Measurements from ENCODE around the gene ACYP1.
A peak's percentile ranks its signal among the peaks of the same experiment; 100 is the strongest.
"Not testable (repeated sequence)": the region's sequence is repeated elsewhere in the genome, so short reads cannot be mapped to it uniquely, and the experiment has no call there.

The ACYP1 gene

GRCh38 chr14:75067765-75068164 lies 3.9 kb upstream of the ACYP1 start:
- DNase-seq: not testable (repeated sequence)

DNA sequence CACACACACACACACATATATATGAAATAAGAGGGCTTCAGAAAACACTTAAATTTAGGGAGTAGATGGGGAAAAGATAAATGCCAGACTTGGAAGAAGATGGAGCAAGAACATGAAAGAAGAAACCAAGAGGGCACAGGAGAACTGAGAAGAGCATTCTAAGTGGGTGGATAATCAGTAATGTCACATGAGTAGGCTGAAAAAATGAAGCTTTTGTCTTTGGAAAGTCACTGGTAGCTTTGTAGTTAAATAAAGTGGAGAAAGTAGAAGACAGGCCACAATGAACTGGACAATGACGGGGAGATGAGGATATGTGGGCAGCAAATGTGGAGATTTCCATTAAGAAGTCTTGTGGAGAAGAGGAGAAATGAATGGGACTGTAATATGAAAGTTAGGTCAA lies 3.4 kb upstream of the ACYP1 start:
- no peak for DNase-seq

GRCh38 chr14:75066691-75067090 lies 2.9 kb upstream of the ACYP1 start:
- no peak for DNase-seq

DNA sequence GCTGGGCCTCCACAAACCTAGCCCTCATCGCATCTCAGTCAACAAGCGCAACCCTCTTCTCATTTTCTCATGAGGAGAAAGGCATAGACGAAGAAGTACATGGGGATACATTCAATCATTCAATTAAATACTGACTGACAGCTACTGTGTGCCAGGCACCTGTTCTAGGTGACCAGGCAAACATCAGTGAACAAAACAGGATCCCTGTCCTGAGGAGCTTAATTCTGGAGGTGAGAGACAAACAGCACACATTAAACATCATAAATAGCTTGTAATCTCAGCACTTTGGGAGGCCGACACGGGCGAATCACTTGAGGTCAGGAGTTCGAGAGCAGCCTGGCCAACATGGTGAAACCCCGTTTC lies 362 bp upstream of the ACYP1 start:
- no peak for DNase-seq

DNA sequence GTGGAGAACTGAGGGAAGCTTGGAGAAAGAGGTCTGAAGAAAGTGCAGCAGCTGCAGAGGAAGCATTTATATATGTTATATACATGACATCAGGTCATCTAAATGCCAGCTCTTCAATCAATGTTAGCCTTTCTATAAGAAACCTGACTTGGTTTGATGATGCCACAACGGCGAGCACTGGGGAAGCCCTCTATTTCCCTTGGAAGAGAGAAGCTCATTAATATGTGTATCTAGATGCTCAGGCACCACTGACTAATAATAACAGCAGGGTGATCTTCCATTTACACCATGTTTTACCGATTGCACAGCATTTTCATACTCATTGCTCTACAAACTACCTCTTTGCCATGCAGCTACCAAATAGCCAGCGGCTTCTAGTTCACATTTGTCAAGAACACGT lies 811 bp downstream of the ACYP1 start:
- DNase-seq: no peak

DNA sequence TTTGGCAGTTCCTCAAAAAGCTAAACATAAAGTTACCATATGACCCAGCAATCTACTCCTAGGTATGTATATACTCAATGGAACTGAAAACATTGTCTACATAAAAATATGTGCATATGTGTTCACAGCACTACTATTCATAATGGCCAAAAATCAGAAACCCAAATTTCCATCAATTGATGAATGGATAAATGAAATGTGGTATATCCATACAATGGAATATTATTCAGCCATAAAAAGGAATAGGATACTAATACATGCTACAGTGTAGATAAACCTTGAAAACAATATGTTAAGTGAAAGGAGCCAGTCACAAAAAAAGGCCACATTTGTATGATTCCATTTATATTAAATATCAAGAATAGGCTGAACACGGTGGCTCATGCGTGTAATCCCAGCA lies 3.4 kb downstream of the ACYP1 start:
- no peak for DNase-seq

- DNase-seq: no peak
These were observed 4.2 kb downstream of the ACYP1 start for GRCh38 chr14:75059642-75060041.

DNA sequence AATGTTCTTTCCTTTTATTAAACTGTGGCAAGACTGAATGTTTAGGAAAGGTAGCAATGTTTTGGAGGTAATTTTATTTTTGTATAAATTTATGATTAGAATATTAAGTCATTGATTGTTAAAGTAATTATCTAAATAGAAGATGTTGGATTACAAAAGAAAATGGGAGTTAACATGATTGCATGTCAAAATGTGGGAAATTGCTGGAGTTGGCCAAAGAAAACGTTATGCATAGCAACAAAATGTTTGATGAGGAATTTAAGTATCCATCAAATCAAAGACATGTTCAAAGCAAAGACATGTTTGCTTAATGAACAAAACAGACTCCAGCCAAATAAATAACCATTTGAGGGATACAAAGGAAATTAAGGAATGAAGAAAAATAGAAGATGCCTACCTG lies 9.4 kb downstream of the ACYP1 start:
- DNase-seq: no peak

GRCh38 chr14:75053396-75054291 lies 10.2 kb downstream of the ACYP1 start:
- no peak for DNase-seq

DNA sequence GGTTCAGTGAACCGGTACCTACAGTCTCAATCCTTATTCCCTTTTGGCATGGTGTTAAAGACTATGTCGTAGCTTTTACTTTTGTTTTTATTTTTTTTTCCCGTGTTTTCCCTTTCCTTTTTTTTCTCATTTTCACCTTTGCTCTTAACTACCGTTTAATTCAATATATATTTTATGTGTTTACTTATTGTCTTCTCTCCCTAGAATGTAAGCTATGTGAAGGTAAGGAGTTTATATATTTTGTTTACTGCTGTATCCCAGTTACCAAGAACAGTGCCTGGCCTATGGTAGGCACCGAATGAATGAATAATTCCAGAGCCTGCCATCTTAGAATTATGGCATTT lies 12.3 kb downstream of the ACYP1 start:
- no peak for DNase-seq

DNA sequence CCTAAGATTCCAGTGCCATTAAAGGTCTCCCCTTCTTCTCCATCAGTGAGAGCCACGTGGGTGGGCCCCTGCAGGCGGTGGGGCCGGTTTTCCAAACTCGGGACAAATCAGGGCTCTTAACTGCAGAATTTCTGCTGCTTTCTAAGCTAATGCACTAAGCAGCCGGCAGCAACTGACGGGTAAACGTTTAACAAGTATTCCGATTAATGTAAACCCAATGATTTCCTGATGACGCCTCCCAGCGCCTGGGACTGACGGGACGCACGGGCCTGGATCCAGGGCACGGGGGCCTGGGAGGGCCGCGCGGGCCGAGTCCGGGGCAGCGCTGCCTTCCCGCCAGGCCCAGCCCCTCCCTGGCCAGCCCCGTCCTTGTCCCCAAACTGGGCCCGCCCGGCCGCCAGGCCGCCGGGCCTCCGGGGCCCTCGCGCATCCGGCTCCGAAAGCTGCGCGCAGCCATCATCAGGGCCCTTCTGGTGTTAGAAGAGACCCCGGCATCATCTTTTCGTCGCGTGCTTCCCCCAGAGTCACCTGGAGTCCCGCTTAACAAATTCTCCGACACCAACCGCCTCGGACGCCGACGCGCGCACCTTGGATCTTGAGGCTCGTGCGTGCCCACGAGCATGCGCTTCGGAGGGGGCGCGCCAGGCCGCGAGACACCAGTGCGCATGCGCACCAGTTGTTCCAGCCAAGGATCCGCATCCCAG lies 12.8 kb downstream of the ACYP1 start, which contains the start of gene MLH3:
TSS of gene MLH3 (minus strand) at position 616 of the 704 bp plus-strand sequence. CDS start 1,812 bp downstream, outside the sequence.
- DNase-seq: peak; percentile 80 to 84

DNA sequence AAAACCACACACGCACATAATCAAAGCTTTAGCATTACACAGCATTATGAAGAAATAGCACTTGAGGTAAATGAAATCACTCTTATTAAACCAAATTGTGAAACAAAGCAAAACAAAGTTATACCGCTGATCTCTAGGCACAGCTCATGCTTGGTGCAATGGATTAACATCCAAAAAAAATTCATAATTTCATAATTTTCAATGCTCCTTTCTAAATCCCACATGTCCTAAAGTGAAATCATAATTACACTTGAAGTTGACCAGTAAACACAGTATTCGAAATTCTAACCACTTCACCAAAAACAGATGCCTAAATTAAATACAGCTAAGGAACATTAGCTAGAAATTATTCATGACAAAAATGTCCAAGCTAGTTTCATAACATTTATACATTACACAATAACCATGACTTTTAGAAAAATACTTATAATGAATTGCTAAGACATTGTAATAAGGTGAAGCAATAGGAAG lies 14.1 kb downstream of the ACYP1 start:
- DNase-seq: no peak

DNA sequence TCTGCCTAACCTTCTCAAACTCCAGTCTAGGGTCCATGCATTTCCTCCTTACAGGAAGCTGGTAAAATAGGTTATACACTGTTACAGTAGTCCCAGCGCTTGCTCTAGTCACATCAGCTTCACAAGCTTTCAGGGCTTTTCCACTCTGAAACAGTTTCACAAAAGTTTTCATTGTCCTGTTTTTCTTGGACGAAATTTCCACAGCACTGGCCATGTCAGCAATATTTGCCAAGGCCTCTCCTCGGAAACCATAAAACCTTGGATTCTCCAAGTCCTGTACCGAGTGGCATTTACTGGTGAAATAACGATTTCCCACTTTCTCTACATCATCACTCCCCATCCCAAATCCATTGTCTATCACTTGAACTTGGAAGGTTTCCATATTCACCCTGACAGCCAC lies 14.7 kb downstream of the ACYP1 start:
- DNase-seq: no peak

GRCh38 chr14:75048101-75048500 lies 15.7 kb downstream of the ACYP1 start:
- DNase-seq: no peak

GRCh38 chr14:75047506-75047905 lies 16.3 kb downstream of the ACYP1 start:
- no peak for DNase-seq

DNA sequence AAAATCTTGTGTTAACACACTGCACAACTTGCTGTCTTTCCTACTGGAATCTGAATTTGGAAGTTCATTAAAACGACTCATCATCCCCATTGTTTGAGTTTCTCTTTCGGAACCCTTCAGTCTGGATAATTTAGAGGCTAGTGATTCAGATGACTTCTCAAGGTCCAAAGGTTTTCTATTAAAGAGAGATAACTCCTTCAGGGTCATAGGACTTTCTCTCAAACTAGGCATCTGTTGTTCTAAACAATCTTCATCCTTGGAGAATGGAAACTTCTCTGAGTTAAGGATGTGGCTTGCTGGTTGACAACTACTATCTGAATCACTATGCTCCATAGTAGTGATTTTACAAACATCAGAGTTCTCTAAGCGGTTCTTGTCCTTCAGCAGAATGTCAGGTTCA lies 16.9 kb downstream of the ACYP1 start:
- no peak for DNase-seq

DNA sequence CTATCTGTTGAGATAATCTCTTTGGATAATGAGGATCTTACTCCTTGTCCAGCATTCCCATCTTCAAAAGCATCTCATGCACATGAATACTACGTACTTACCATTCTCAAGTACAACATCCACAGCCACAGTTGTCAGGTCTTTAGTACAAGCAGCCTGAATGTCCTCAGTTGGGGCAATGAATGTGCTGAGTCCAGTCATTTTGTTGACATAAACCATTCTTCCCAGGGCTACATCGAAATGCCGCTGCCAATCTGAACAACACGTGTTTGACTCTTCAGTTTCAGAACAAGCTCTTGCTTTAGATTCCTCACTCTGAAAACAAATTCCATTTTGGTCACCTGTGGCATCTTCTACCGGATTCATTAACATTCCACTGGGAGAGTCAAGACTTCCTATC lies 17.5 kb downstream of the ACYP1 start:
- no peak for DNase-seq

- no peak for DNase-seq
These were observed 19.1 kb downstream of the ACYP1 start for GRCh38 chr14:75044752-75045151.

GRCh38 chr14:75044322-75044721 lies 19.5 kb downstream of the ACYP1 start:
- DNase-seq: no peak

DNA sequence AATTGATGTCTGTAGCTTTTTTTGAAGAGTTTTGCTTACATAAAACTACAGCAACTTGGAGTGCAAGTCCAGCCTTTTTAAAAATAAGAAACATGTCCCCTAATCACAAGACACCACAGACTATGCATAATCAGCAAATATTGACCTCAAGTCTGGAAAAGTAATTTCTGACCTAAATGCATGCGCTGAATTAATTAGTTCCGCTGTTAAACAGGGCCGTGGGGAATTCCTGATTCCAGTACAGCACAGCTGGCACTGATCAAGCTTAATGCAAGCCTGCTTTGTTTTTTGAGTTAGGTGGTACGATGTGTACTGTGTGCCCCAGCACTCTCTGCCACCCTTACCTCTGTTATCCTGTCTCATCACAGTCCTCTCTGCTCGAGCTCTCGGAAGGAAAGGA lies 21.8 kb downstream of the ACYP1 start:
- DNase-seq: no peak

DNA sequence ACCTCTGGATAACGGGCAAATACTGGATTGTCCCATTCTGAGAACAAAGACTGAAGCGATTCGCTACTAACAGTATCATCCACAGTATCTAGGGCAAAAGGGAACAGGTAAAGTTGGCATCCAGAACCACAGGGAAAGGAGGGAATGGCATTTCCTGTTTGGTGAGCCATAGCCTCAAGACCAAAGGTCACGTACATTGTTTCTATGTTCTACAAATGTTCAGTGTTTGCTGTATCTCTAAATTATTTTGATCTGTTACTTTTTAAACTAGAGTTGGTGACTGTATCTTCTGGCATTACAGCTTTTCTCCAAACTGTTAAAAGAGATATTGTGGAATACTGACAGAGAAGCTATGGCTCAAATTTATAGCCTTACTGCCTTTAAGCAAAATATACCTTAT lies 22.2 kb downstream of the ACYP1 start:
- no peak for DNase-seq

- no peak for DNase-seq
These were observed 22.9 kb downstream of the ACYP1 start for GRCh38 chr14:75040959-75041358.

- DNase-seq: no peak
These were observed 23.3 kb downstream of the ACYP1 start for GRCh38 chr14:75040507-75040906.

DNA sequence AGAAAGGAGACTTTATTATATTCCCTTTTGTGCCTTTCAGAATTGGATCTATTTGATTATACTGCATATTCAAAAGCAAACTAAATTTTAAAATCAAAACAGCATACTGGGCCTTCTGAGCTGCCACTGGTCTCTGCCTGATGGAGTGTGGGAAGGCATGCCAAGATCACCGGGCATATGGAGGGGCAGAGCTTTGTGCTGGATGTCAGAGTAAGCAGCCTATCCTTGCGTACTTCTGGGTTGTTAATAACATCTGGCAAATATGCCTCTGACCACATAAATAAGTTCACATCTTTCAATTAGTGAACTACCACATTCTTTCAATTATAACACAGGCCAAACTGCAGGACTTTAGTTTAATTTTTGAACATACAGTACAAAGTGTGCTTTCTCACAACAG lies 30.9 kb downstream of the ACYP1 start:
- no peak for DNase-seq

All from CD4-positive, alpha-beta T cell treated with Interferon alpha-2 for 1 hour (primary cell).